ENCODE results near the gene FANCF. TPM values are rescaled to one million over a fixed set of nuclear protein-coding genes. Genes with fewer than 3 reads are reported as not detected.

The FANCF gene, protein sequence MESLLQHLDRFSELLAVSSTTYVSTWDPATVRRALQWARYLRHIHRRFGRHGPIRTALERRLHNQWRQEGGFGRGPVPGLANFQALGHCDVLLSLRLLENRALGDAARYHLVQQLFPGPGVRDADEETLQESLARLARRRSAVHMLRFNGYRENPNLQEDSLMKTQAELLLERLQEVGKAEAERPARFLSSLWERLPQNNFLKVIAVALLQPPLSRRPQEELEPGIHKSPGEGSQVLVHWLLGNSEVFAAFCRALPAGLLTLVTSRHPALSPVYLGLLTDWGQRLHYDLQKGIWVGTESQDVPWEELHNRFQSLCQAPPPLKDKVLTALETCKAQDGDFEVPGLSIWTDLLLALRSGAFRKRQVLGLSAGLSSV
- total RNA-seq, result 21.1 and 21.9 TPM in 2 replicates

DNA sequence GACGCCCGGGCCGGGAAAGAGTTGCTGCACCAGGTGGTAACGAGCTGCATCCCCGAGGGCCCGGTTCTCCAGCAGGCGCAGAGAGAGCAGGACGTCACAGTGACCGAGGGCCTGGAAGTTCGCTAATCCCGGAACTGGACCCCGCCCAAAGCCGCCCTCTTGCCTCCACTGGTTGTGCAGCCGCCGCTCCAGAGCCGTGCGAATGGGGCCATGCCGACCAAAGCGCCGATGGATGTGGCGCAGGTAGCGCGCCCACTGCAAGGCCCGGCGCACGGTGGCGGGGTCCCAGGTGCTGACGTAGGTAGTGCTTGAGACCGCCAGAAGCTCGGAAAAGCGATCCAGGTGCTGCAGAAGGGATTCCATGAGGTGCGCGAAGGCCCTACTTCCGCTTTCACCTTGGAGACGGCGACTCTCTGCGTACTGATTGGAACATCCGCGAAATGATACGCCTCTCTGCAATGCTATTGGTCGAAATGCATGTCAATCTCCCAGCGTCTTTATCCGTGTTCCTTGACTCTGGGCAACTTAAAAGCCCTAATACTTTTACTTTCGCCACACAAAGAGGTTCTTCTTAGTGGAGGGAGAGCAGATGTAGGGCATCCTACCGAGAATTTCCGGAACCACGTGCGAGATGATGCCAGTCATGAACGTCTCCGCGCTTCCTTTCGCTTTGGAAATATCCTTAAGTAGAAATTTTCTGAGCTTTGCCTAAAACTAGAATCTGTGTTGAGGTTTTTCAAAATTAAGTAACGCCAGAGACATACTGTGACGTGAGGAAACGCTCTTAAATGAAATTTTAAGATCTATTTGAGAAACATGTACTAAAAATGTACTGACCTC is at the start of gene FANCF:
FANCF (minus strand) TSS at position 376 of the 840 bp plus-strand sequence; CDS start at position 363, 13 bp downstream.
- TF ChIP-seq, protein P1, sequence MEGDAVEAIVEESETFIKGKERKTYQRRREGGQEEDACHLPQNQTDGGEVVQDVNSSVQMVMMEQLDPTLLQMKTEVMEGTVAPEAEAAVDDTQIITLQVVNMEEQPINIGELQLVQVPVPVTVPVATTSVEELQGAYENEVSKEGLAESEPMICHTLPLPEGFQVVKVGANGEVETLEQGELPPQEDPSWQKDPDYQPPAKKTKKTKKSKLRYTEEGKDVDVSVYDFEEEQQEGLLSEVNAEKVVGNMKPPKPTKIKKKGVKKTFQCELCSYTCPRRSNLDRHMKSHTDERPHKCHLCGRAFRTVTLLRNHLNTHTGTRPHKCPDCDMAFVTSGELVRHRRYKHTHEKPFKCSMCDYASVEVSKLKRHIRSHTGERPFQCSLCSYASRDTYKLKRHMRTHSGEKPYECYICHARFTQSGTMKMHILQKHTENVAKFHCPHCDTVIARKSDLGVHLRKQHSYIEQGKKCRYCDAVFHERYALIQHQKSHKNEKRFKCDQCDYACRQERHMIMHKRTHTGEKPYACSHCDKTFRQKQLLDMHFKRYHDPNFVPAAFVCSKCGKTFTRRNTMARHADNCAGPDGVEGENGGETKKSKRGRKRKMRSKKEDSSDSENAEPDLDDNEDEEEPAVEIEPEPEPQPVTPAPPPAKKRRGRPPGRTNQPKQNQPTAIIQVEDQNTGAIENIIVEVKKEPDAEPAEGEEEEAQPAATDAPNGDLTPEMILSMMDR (IDR thresholded peaks at IDR 0.05), result no peak
- no peaks in the 10 kb centered on the region for H3K9me3 Mint-ChIP-seq
- intact Hi-C loops (cut with micrococcal nuclease), result loop anchor here (1.0 to 10.0 kb wide), 2 partner anchors 204 to 291 kb away; partner anchors contain the start of genes SLC17A6 and SVIP
- POLR2A ChIA-PET, result interaction anchor here (0.7 to 2.4 kb wide), 2 partner anchors 56 to 204 kb away, joined by 3 to 15 read pairs; partner anchors contain the start of gene SVIP
- peak within 1 kb of the TSS; percentile 99 for H3K27ac Mint-ChIP-seq
- peak within 1 kb of the TSS; percentile 100 for H3K4me3 Mint-ChIP-seq
- CTCF ChIA-PET, result no interaction called here
- no peaks in the 10 kb centered on the region for H3K27me3 Mint-ChIP-seq
- peak; percentile 78 for DNase-seq
- peaks cover 28% of the 10 kb centered on the region for H3K36me3 Mint-ChIP-seq (ENCODE audit: low read depth)
- peaks cover 42% of the 10 kb centered on the region for H3K4me1 Mint-ChIP-seq
- ATAC-seq (ENCODE audit: low read depth), result peak; percentile 94

DNA sequence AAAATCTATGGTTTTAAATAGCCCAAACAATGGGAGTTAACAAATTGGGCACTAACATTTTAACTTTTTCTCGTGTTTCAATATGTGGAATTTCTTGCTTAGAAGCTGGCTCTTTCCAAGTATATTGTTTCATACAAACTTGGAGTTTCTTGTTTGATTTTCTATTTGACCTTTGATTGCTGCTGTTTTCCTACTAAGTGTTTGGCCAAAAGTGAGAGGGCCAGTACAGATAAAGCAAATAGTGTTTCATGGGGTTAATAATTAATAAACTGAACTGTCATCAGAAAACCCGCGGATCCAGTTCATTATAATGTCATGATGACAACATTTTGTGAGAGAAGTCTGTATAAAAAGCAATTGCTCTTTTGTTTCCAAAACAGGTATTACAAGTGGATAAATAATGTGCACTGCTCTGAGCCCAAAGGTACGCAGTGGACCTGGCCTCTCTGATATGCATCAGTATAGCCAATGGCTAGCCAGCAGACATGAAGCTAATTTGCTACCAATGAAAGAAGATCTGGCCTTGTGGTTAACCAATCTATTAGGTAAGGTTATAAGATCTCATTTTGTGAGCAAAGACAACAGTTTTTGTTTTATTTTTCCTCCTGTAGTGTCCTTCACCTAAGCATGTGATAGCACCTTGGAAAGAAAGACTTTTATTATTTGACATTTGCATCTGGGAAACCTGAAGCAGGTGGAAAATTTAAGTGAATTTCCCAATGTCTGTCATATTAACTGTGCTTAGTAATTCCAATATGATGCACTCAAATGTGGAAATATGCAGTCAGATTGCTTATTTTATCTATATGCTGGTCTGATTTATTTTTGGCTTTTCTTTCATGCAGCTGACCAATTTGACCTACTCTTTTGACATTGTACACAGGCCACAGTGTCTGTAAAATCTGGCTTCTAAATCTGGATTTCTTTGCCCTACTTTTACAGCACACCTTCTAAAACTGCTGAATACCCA is 49.1 kb upstream of the FANCF start:
- TF ChIP-seq, protein P1 (IDR thresholded peaks at IDR 0.05), result no peak
- Mint-ChIP-seq H3K4me3 (no peak overlapping the region), H3K4me1 (no peaks in the 10 kb centered on the region), H3K27ac (no peak overlapping the region), H3K9me3 (no peaks in the 10 kb centered on the region), H3K36me3 (ENCODE audit: low read depth) (no peaks in the 10 kb centered on the region), H3K27me3 (peaks cover 21% of the 10 kb centered on the region)
- ChIA-PET POLR2A (no interaction called here), CTCF (no interaction called here)
- ATAC-seq (ENCODE audit: low read depth), result no peak
- intact Hi-C loops (cut with micrococcal nuclease), result no loop called here
- no peak for DNase-seq

DNA sequence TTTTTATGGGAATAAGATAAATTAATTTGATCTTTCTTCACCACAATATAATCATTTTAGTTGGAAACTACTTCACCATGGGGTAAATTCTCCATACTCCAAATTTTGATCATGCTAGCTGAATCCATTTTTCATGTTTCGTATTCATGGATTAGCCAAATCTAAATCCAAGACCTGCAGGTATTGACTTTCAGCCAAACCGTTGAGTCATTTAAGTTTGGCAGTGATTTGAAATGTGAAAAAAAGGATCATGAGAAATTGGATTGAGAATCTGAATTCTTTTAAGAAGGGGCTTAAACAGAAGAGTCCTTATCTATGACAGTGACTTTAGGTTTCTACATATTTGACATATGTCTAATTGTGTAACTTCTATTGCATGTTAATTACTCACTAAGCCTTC is 46.1 kb upstream of the FANCF start:
- H3K4me3 Mint-ChIP-seq, result no peak overlapping the region
- H3K27me3 Mint-ChIP-seq, result peaks cover 30% of the 10 kb centered on the region
- TF ChIP-seq, protein P1 (IDR thresholded peaks at IDR 0.05), result no peak
- no peaks in the 10 kb centered on the region for H3K9me3 Mint-ChIP-seq
- peaks cover 2% of the 10 kb centered on the region for H3K4me1 Mint-ChIP-seq
- intact Hi-C loops (cut with micrococcal nuclease), result no loop called here
- H3K36me3 Mint-ChIP-seq (ENCODE audit: low read depth), result no peaks in the 10 kb centered on the region
- DNase-seq, result no peak
- ChIA-PET POLR2A (no interaction called here), CTCF (no interaction called here)
- no peak for ATAC-seq (ENCODE audit: low read depth)
- no peak overlapping the region for H3K27ac Mint-ChIP-seq

DNA sequence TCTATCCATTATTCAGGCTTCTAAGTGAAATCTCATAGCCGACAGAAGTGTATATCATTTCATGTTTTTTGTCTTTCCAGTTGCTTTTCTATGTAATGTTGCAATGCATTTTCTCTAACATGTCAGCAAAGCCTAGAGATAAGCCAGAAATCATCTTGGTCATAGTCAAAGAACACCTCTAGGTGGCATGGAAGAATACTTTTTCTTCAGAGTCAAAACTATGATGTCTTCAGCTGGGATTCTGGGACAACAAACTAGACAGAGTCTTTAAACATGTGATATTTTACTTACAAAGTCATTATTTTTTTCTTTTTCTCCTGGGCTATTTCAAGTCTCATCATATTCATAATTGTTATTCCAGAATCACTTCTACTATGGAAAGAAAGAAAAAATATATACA is 45.2 kb upstream of the FANCF start:
- Mint-ChIP-seq H3K27me3 (peaks cover 37% of the 10 kb centered on the region), H3K4me1 (peaks cover 9% of the 10 kb centered on the region), H3K36me3 (ENCODE audit: low read depth) (no peaks in the 10 kb centered on the region), H3K27ac (no peak overlapping the region), H3K4me3 (no peak overlapping the region), H3K9me3 (no peaks in the 10 kb centered on the region)
- intact Hi-C loops (cut with micrococcal nuclease), result no loop called here
- DNase-seq, result no peak
- TF ChIP-seq, protein P1 (IDR thresholded peaks at IDR 0.05), result no peak
- ChIA-PET CTCF (no interaction called here), POLR2A (no interaction called here)
- ATAC-seq (ENCODE audit: low read depth), result no peak
